Suprapubic skin (tissue), 4 donors: ENCODE data around the gene TNFRSF1A.

Experiments used
- CTCF ChIP-seq, 2 donors: fragments of 200-600 bp in 1 of 2; fragments of 450-650 bp in 1 of 2; sonication (generic) in 1 of 2; IDR thresholded peaks; one replicate each; pipeline ENCODE4 v1.5.1; 2016 to 2019; ENCODE audit warnings: antibody characterized with exemption in 2 of 2, mild to moderate bottlenecking in 1 of 2, moderate library complexity in 1 of 2
- POLR2A ChIP-seq, 2 donors: fragments of 450-650 bp; IDR thresholded peaks; one replicate each; pipeline ENCODE4 v1.6.1; 2017; ENCODE audit warnings: antibody characterized with exemption in 2 of 2, mild to moderate bottlenecking in 2 of 2, moderate library complexity in 2 of 2
- POLR2AphosphoS5 ChIP-seq, 3 donors: sonication (generic); formaldehyde crosslinking; IDR thresholded peaks; one replicate each; pipeline ENCODE4 v1.6.1; 2017; ENCODE audit warnings: antibody characterized with exemption in 3 of 3

GRCh38 chr12:6321905-6322304 is 20.0 kb downstream of the TNFRSF1A start:
- TF ChIP-seq CTCF (IDR thresholded peaks at IDR 0.05) (no peak), POLR2AphosphoS5 (IDR thresholded peaks at IDR 0.05) (no peak), POLR2A (IDR thresholded peaks at IDR 0.05) (no peak)
